PC-3 (cell line): ENCODE results near the gene LINGO3.

Experiments used
- CTCF ChIP-seq: fragments of 300-600 bp; sonication (generic); conservative IDR thresholded peaks from 2 replicates; pipeline ENCODE4 v1.5.1; 2017; ENCODE audit warnings: antibody characterized with exemption, low read depth, mild to moderate bottlenecking, low read length
- EZH2 ChIP-seq: fragments of 300-600 bp; sonication (generic); IDR thresholded peaks from one replicate; pipeline ENCODE4 v1.6.1; 2017; ENCODE audit warnings: antibody characterized with exemption, mild to moderate bottlenecking, low read length; ENCODE audit not compliant: unreplicated experiment
- EZH2phosphoT487 ChIP-seq: fragments of 300-600 bp; sonication (generic); IDR thresholded peaks from 2 replicates; pipeline ENCODE4 v1.6.1; 2018; ENCODE audit warnings: mild to moderate bottlenecking, antibody characterized with exemption, low read length, borderline replicate concordance

- TF ChIP-seq CTCF, result no peak
- no peak for TF ChIP-seq EZH2phosphoT487
- TF ChIP-seq EZH2, result no peak
Observed at GRCh38 chr19:2352121-2352520, 44.2 kb upstream of the LINGO3 start.
